Fibroblast of lung (primary cell): Measurements from ENCODE around the gene KIF13A.

Experiments
- EZH2 ChIP-seq: IDR thresholded peaks from 2 replicates; pipeline ENCODE4 v1.5.1; 2012; ENCODE audit warnings: low read length, control low read depth, mild to moderate bottlenecking; ENCODE audit errors: missing control alignments
- TF ChIP-seq, protein P1 (sequence below), 2 donors: IDR thresholded peaks in 1 of 2; conservative IDR thresholded peaks in 1 of 2; 1 replicate in 1 of 2; 2 replicates in 1 of 2; pipeline ENCODE4 v1.5.1; 2011 to 2012; ENCODE audit warnings: low read length in 2 of 2, control low read depth in 1 of 2, inconsistent platforms in 1 of 2, low read depth in 1 of 2, mild to moderate bottlenecking in 1 of 2

GRCh38 chr6:17877196-17877894 is 110.1 kb downstream of the KIF13A start:
- TF ChIP-seq EZH2: no peak
- TF ChIP-seq, protein P1, sequence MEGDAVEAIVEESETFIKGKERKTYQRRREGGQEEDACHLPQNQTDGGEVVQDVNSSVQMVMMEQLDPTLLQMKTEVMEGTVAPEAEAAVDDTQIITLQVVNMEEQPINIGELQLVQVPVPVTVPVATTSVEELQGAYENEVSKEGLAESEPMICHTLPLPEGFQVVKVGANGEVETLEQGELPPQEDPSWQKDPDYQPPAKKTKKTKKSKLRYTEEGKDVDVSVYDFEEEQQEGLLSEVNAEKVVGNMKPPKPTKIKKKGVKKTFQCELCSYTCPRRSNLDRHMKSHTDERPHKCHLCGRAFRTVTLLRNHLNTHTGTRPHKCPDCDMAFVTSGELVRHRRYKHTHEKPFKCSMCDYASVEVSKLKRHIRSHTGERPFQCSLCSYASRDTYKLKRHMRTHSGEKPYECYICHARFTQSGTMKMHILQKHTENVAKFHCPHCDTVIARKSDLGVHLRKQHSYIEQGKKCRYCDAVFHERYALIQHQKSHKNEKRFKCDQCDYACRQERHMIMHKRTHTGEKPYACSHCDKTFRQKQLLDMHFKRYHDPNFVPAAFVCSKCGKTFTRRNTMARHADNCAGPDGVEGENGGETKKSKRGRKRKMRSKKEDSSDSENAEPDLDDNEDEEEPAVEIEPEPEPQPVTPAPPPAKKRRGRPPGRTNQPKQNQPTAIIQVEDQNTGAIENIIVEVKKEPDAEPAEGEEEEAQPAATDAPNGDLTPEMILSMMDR (conservative IDR thresholded peaks at IDR 0.05 in 1 of 2, IDR thresholded peaks at IDR 0.05 in 1 of 2; ENCODE audit: low read depth in 1 of 2, low read length in 2 of 2): no peak
